Hepatic stellate cell (primary cell): Measurements from ENCODE around the gene P2RX5.
A peak's percentile ranks its signal among the peaks of the same experiment; 100 is the strongest.
"Not testable (repeated sequence)": the region's sequence is repeated elsewhere in the genome, so short reads cannot be mapped to it uniquely, and the experiment has no call there.

ENCODE experiments used
- DNase-seq: peaks from one replicate; pipeline ENCODE4 v3.0.0; 2011; ENCODE audit warnings: low spot score

The P2RX5 gene

GRCh38 chr17:3712811-3713463 is 17.0 kb upstream of the P2RX5 start:
- no peak for DNase-seq

DNA sequence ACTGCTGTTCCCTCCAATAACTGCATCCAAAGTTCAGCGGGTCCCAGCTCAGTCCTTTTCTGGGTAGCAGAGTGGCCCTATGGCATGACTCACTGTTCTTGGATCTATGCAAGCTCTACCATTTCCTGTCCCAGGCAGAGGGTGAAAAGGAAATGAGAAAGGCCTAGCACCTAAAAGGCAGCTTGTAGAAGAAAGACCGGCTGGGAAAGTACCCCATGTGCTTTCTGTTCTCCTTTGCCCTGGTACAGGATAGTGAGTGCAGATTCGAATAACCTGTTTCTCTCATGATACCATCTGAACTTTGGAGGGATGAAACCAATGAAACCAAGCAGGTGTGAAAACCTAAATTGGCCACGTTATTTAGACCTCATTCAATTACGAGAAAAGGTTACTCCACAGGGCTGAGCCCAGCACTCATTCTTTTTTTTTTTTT is 15.0 kb upstream of the P2RX5 start:
- no peak for DNase-seq

DNA sequence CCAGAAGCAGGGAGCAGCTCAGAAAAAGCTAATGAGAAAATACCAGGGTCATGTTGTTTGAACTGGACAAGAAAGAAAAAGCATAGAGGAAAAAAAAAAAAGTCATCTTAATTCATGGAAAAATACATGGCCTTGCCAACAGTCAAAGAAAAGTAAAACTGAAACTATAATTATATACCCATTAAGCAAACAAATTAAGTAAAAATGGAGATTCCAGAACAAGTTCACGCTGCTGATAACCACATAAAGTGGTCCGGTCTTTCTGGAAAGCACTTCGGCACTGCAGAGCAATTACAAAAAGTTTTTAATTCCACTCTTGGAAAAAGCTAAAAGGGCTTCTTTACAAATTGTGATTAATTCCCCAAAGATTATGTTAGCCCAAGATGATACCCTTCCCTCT is 12.4 kb upstream of the P2RX5 start:
- no peak for DNase-seq

DNA sequence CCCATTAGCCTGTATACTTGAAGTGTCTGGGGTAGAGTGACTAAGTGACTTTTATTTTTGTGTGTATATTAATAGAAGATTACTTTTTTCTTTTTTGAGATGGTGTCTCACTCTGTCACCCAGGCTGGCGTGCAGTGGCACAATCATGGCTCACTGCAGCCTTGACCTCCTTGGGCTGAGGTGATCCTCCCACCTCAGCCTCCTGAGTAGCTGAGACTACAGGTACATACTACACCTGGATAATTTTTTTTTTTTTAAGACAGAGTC is 9.7 kb upstream of the P2RX5 start:
- not testable (repeated sequence) for DNase-seq

GRCh38 chr17:3704931-3705717 is 9.2 kb upstream of the P2RX5 start:
- DNase-seq, result no peak

- DNase-seq, result not testable (repeated sequence)
Measured at GRCh38 chr17:3702041-3702539, 6.1 kb upstream of the P2RX5 start.

DNA sequence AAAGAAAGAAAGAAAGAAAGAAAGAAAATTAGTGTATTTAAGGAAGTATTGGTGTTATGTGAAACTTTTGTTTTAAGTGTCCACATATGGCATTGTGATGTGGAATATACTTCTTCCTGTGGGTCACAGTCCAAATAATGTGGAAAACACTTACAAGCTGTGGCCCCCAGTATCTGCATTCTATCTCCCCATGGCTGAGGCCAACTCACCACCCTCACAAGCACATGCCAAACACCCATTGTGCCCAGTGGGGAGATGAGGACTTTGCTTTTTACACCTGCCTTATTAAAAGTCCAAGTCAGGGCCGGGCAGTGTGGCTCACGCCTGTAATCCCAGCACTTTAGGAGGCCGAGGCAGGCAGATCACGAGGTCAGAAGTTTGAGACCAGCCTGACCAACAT is 4.0 kb upstream of the P2RX5 start:
- no peak for DNase-seq

DNA sequence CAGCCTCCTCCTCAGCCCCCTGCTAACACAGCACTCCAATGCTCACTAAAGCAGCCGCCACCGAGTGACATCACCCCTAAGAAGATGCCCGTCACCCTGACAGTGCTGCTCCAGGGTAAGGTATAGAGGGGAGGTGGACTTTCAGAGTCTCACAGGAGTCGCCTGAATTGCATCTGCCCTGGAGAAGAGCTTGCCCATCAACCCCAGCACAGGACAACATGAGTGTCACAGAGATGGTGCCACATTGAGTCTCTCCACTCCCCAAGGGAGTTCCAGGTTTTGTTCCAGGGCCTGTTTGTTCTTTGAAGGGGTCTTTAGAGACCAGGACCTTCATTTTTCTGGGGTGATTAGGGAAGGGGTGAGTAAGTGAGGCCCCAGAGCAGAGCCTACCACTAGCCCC is 2.2 kb upstream of the P2RX5 start:
- DNase-seq, result no peak

DNA sequence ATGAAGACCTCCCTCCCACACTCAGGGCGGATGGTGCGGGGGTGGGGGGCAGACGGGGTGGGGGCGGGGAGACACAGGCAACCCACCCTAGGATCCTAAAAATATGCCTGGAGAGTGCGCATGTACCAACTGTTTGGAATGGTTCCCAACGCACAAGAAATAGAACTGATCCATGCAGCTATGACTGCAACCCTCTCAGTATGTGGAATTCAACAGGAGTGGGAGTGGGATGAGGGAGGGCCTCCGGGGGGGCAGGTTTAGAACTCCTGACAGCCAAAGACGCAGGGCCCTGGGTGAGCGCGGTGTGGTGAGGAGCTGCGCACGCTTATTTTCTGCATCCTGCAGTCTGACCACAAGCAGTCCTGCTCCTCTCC is 1.1 kb upstream of the P2RX5 start:
- no peak for DNase-seq

- no peak for DNase-seq
Measured at GRCh38 chr17:3695129-3695722, 729 bp downstream of the P2RX5 start.

DNA sequence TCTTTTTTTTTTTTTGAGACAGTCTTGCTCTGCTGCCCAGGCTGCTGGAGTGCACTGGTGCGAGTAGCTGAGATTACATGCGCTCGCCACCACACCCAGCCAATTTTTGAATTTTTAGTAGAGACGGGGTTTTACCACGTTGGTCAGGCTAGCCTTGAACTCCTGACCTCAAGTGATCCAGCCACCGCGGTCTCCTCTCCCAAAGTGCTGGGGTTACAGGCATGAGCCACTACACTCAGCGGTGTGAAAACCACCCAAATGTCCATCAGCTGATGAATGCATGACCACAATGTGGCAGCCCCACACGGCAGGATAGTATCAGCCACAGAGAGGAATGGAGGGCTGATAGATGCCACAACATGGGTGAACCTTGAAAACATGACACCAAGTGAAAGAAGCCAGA is 2.1 kb downstream of the P2RX5 start:
- DNase-seq, result no peak

DNA sequence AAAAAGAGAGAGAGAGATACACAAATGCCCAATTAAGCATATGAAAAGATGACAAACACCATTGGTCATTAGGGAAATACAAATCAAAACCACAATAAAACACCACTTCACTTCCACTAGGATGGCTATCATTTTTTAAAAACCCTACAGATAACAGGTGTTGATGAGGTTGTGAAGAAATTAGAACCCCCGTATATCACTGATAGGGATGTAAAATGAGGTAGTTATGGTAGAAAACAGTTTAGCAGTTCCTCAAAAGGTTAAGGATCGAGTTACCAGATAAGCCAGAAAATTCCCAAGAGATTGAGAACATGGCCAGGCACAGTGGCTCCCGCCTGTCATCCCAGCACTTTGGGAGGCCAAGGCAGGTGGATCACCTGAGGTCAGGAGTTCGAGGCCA is 2.8 kb downstream of the P2RX5 start:
- no peak for DNase-seq

- no peak for DNase-seq
Measured at GRCh38 chr17:3692346-3692745, 3.6 kb downstream of the P2RX5 start.

DNA sequence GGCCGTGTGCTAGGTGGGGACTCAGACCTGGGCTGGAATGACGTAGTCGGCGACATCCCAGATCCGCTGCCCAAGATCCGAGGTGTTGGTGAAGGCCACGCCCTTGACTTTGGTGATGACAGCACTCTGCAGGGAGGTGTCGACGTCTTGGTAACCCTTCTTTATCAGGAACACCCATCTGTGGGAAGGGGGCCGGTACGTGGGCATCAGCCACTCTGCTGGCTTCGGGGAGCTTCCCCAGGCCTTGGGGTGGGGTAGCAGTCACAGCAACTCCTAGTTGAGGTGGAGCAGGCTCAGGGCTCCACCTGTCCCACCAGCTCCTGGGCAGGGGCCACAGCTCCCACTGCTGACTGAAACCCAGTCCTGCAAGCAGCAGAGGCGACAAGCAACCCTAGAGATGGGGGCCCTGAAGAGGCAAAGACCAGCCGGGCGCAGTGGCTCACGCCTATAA is 4.3 kb downstream of the P2RX5 start:
- DNase-seq, result no peak

- DNase-seq, result no peak
Measured at GRCh38 chr17:3690094-3690715, 5.8 kb downstream of the P2RX5 start.

DNA sequence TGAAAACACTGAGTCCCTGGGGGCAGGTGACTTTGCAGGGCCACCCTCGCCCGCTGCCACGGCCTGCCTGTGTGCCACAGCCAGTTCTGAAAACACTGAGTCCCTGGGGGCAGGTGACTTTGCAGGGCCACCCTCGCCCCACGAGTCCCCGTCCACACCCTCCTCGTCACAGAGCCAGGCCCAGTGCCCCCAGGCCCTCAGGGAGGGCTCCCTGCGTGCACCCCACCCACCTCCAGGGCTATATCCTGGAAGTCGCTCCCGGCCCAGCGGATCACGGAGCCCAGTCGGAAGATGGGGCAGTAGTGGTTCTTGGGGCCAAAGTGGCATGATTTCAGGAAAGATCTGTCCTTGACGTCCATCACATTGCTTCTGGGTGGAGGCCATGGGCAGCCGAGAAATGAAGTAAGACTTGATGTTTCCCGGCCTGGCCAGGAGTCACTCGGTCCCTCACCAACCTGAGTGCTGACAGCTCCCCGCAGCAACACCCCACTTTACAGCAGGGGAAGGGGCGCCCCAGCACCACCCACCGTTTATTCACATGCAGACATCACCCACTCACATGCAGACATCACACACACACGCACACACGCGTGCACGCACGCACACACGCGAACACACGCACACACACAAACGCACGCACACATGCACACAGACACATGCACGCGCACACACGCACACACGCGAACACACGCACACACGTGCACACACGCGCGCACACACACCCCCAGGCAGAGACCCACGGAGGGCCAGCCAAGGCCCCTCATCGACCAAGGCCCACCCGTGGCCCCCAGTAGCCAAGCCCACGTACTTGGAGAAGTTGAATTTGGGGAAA is 6.5 kb downstream of the P2RX5 start:
- DNase-seq, result no peak

DNA sequence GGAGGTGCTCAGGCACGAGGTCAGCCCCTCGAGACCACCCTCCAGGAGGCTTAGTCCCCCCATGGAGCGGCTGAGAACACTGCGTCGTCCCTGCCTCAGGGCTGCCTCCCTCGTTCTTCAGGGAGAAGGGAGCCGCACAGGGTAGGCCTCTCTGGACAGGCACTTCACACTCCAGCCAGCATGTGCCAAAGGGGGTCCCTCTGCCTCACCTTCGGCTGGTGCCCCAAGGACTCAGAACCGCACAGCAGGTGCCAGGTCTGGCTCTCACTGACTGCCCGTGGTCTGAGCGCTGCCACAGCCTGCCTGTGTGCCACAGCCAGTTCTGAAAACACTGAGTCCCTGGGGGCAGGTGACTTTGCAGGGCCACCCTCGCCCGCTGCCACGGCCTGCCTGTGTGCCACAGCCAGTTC is 7.1 kb downstream of the P2RX5 start:
- DNase-seq, result no peak

- peak; percentile 70 for DNase-seq
Measured at GRCh38 chr17:3688027-3688553, 7.9 kb downstream of the P2RX5 start.

- DNase-seq, result no peak
Measured at GRCh38 chr17:3685174-3685573, 10.8 kb downstream of the P2RX5 start.

GRCh38 chr17:3683054-3683511 is 12.9 kb downstream of the P2RX5 start:
- DNase-seq, result peak; percentile 81

- DNase-seq, result no peak
Measured at GRCh38 chr17:3682033-3682432, 13.9 kb downstream of the P2RX5 start.

- DNase-seq, result no peak
Measured at GRCh38 chr17:3681565-3681964, 14.4 kb downstream of the P2RX5 start.
